CD4-positive, alpha-beta T cell (primary cell): ENCODE data around the gene SYCE3. TPM values are rescaled to one million over a fixed set of nuclear protein-coding genes. Genes with fewer than 3 reads are reported as not detected.

ENCODE experiments used
- ATAC-seq: fragments of 200-7000 bp; cut with Tn5 transposase; one replicate; pipeline ENCODE4 v1.10.0; 2022; ENCODE audit warnings: mild to moderate bottlenecking; ENCODE audit not compliant: poor library complexity
- CTCF ChIA-PET: fragments of 350-600 bp; sonication (Branson Sonifier 250); formaldehyde crosslinking; loops from one replicate; lab custom pipeline; 2021; ENCODE audit warnings: antibody characterized with exemption, inconsistent platforms; lab: Charles Lee
- POLR2A ChIA-PET: fragments of 350-600 bp; sonication (Branson Sonifier 250); formaldehyde crosslinking; loops from one replicate; lab custom pipeline; 2021; ENCODE audit warnings: antibody characterized with exemption, inconsistent platforms; lab: Charles Lee
- DNase-seq, 14 experiments: peaks; one replicate each; pipeline ENCODE4 v3.0.0-alpha.2; 2013 to 2020; ENCODE audit warnings: mixed read lengths in 2 of 14
- H3K27ac ChIP-seq, 2 donors: one replicate each; pipeline versions ENCODE4 v1.5.1 to v1.7.0; 2013; ENCODE audit warnings: low read length in 2 of 2, low read depth in 1 of 2, mild to moderate bottlenecking in 1 of 2
- H3K27me3 ChIP-seq, 2 experiments: 1 replicate in 1 of 2; 2 replicates in 1 of 2; pipeline versions ENCODE4 v1.6.1 to v1.7.0; 2013; ENCODE audit warnings: low read length in 2 of 2, control low read depth in 1 of 2, mild to moderate bottlenecking in 1 of 2, moderate library complexity in 1 of 2; ENCODE audit not compliant: insufficient read depth in 2 of 2, control insufficient read depth in 1 of 2
- H3K36me3 ChIP-seq: one replicate; pipeline ENCODE4 v1.6.1; 2013; ENCODE audit warnings: low read length, control low read depth; ENCODE audit not compliant: insufficient read depth
- H3K4me1 ChIP-seq: one replicate; pipeline ENCODE4 v1.6.1; 2013; ENCODE audit warnings: low read length, control low read depth; ENCODE audit not compliant: insufficient read depth
- H3K4me3 ChIP-seq: one replicate; pipeline ENCODE4 v1.5.1; 2013; ENCODE audit warnings: mild to moderate bottlenecking, low read length, moderate library complexity
- H3K9me3 ChIP-seq, 2 experiments: 1 replicate in 1 of 2; 2 replicates in 1 of 2; pipeline versions ENCODE4 v1.6.1 to v1.7.0; 2013; ENCODE audit warnings: low read length in 2 of 2, mild to moderate bottlenecking in 2 of 2, control low read depth in 1 of 2, moderate library complexity in 1 of 2; ENCODE audit not compliant: control insufficient read depth in 1 of 2, insufficient read depth in 1 of 2
- H3K27ac Mint-ChIP-seq: one replicate; pipeline ENCODE4 v1.8.0; 2020; ENCODE audit warnings: mixed read lengths
- H3K27me3 Mint-ChIP-seq: one replicate; pipeline ENCODE4 v1.8.0; 2021; ENCODE audit warnings: mixed read lengths
- H3K36me3 Mint-ChIP-seq: one replicate; pipeline ENCODE4 v1.8.0; 2021; ENCODE audit warnings: low read depth, mixed read lengths
- H3K4me1 Mint-ChIP-seq: one replicate; pipeline ENCODE4 v1.8.0; 2021; ENCODE audit warnings: low read depth, mixed read lengths
- H3K4me3 Mint-ChIP-seq: one replicate; pipeline ENCODE4 v1.8.0; 2020; ENCODE audit warnings: mild to moderate bottlenecking, mixed read lengths
- H3K9me3 Mint-ChIP-seq: one replicate; pipeline ENCODE4 v1.8.0; 2020; ENCODE audit warnings: mixed read lengths
- CTCF ChIP-seq: fragments of 200-600 bp; IDR thresholded peaks from one replicate; pipeline ENCODE4 v1.8.0; 2022; ENCODE audit warnings: antibody characterized with exemption, mild to moderate bottlenecking
- intact Hi-C, 2 experiments: fragments of 100-400 bp; cut with DNase I in 1 of 2; cut with micrococcal nuclease in 1 of 2; formaldehyde crosslinking; loops; one replicate each; pipeline versions ENCODE4 v1.15.1 to v1.9.0; 2023 to 2025; cut with DNase I, micrococcal nuclease
- total RNA-seq, 174 experiments: library from RNA in 2 of 174; stranded (reverse) in 2 of 174; gene quantifications; one replicate each; pipeline ENCODE4 v1.2.3 and lab custom pipeline; 2021 to 2026

The SYCE3 gene
- total RNA-seq, 2 experiments from 2014 or later: not detected

GRCh38 chr22:50577987-50578775 lies 15.5 kb upstream of the SYCE3 start, which contains the start of gene CPT1B:
CPT1B (minus strand) TSS chr22:50578427; CDS start chr22:50577915, 512 bp downstream.
- Mint-ChIP-seq H3K36me3 (peaks cover 35% of the 10 kb centered on the region), H3K4me3 (peak within 1 kb of the TSS; percentile 48), H3K4me1 (peaks cover 27% of the 10 kb centered on the region), H3K9me3 (no peaks in the 10 kb centered on the region), H3K27me3 (no peaks in the 10 kb centered on the region), H3K27ac (no peak within 1 kb of the TSS)
- Histone ChIP-seq H3K4me3 (no peak within 1 kb of the TSS), H3K36me3 (peaks cover 25% of the 10 kb centered on the region), H3K9me3 (no peaks in the 10 kb centered on the region), H3K27me3 (no peaks in the 10 kb centered on the region), H3K27ac (no peak within 1 kb of the TSS), H3K4me1 (peaks cover 31% of the 10 kb centered on the region)
- no peak for ATAC-seq
- TF ChIP-seq CTCF: no peak
- CTCF ChIA-PET: interaction anchor here (1.9 kb wide), 1 partner anchor 16 kb away, joined by 5 read pairs; the partner anchor contains the start of gene SYCE3
- DNase-seq: peak in 1 of 14 experiments; percentile 17
- POLR2A ChIA-PET: interaction anchor here (1.0 to 2.4 kb wide), 4 partner anchors 30 to 52 kb away, joined by 3 to 11 read pairs (median 8); partner anchors contain the start of genes SCO2 and TYMP
- intact Hi-C loops: no loop called here

- Mint-ChIP-seq H3K36me3 (peaks cover 34% of the 10 kb centered on the region), H3K9me3 (no peaks in the 10 kb centered on the region), H3K27ac (no peak overlapping the region), H3K27me3 (no peaks in the 10 kb centered on the region), H3K4me1 (peaks cover 23% of the 10 kb centered on the region), H3K4me3 (peak overlapping the region; percentile 48)
- CTCF ChIA-PET: interaction anchor here (0.9 to 1.9 kb wide), 2 partner anchors 15 to 43 kb away, joined by 3 to 5 read pairs; partner anchors contain the start of gene SYCE3
- ATAC-seq (no peak), DNase-seq (peak in 1 of 14 experiments; percentile 16)
- intact Hi-C loops: no loop called here
- Histone ChIP-seq H3K27ac (no peak overlapping the region), H3K9me3 (no peaks in the 10 kb centered on the region), H3K27me3 (no peaks in the 10 kb centered on the region), H3K4me1 (peaks cover 30% of the 10 kb centered on the region), H3K4me3 (no peak overlapping the region), H3K36me3 (peaks cover 27% of the 10 kb centered on the region)
- no peak for TF ChIP-seq CTCF
- POLR2A ChIA-PET: interaction anchor here (1.0 to 2.4 kb wide), 4 partner anchors 29 to 52 kb away, joined by 3 to 11 read pairs (median 8); partner anchors contain the start of genes SCO2 and TYMP
Measured at GRCh38 chr22:50577697-50577986, 14.9 kb upstream of the SYCE3 start.

GRCh38 chr22:50576806-50577696 lies 14.3 kb upstream of the SYCE3 start:
- POLR2A ChIA-PET: interaction anchor here (1.0 to 2.4 kb wide), 5 partner anchors 14 to 51 kb away, joined by 3 to 11 read pairs (median 6); partner anchors contain the start of genes SCO2, SYCE3 and TYMP
- no peak for TF ChIP-seq CTCF
- no peak overlapping the region for H3K27ac ChIP-seq
- Mint-ChIP-seq H3K4me1 (peaks cover 20% of the 10 kb centered on the region), H3K36me3 (peaks cover 37% of the 10 kb centered on the region), H3K4me3 (peak overlapping the region; percentile 48), H3K9me3 (no peaks in the 10 kb centered on the region), H3K27ac (no peak overlapping the region), H3K27me3 (no peaks in the 10 kb centered on the region)
- H3K27me3 ChIP-seq: no peaks in the 10 kb centered on the region
- H3K36me3 ChIP-seq: peaks cover 30% of the 10 kb centered on the region
- no peaks in the 10 kb centered on the region for H3K9me3 ChIP-seq
- CTCF ChIA-PET: interaction anchor here (0.9 to 1.9 kb wide), 3 partner anchors 15 to 51 kb away, joined by 3 to 7 read pairs (median 5); partner anchors contain the start of genes SCO2 and SYCE3
- peaks cover 29% of the 10 kb centered on the region for H3K4me1 ChIP-seq
- no peak overlapping the region for H3K4me3 ChIP-seq
- ATAC-seq (no peak), DNase-seq (peak in 1 of 14 experiments; percentile 27)
- intact Hi-C loops: no loop called here
